ENCODE data around the gene MUC4.

- TF ChIP-seq CTCF (IDR thresholded peaks at IDR 0.05), result no peak
- no peak for TF ChIP-seq EZH2 (IDR thresholded peaks at IDR 0.05)
Observed at GRCh38 chr3:195735036-195735695, 76.6 kb downstream of the MUC4 start.

Measured in neural progenitor cell (in vitro differentiated cells).